Panc1 (cell line): ENCODE data around the gene RARRES2. TPM values are rescaled to one million over a fixed set of nuclear protein-coding genes. Genes with fewer than 3 reads are reported as not detected.

Source experiments
- ATAC-seq: fragments of 200-7000 bp; cut with Tn5 transposase; 2 replicates; pipeline ENCODE4 v1.9.1; 2020; ENCODE audit warnings: mild to moderate bottlenecking, moderate library complexity
- BruUV-seq: library from RNA; stranded (reverse); fragments of 400-500 nt; replicated peaks from 2 replicates; lab custom pipeline; 2021; lab: Mats Ljungman, UMichigan
- CTCF ChIA-PET: fragments of 300-600 bp; sonication (Branson Sonifier 250); formaldehyde crosslinking; loops from one replicate; lab custom pipeline; 2022; ENCODE audit warnings: antibody characterized with exemption; lab: Charles Lee
- POLR2A ChIA-PET: fragments of 300-600 bp; sonication (Branson Sonifier 250); formaldehyde crosslinking; loops from one replicate; lab custom pipeline; 2022; ENCODE audit warnings: antibody characterized with exemption; lab: Charles Lee
- DNase-seq: peaks from one replicate; pipeline ENCODE4 v3.0.0-alpha.2; 2010; ENCODE audit warnings: low read depth, low spot score
- H3K27ac ChIP-seq: 2 replicates; pipeline ENCODE4 v1.5.1; 2011; ENCODE audit warnings: mild to moderate bottlenecking, low read length, inconsistent platforms
- H3K27me3 ChIP-seq: fragments of 200-500 bp; sonication (Bioruptor generic); 2 replicates; pipeline ENCODE4 v1.6.0; 2014; ENCODE audit warnings: low read length, inconsistent platforms; ENCODE audit not compliant: control insufficient read depth, insufficient read depth
- H3K36me3 ChIP-seq: fragments of 200-500 bp; sonication (Bioruptor generic); 2 replicates; pipeline ENCODE4 v1.5.1; 2014; ENCODE audit warnings: inconsistent platforms, mild to moderate bottlenecking, low read length, moderate library complexity; ENCODE audit not compliant: control insufficient read depth, insufficient read depth
- H3K4me1 ChIP-seq: 2 replicates; pipeline ENCODE4 v1.5.1; 2011; ENCODE audit warnings: inconsistent platforms, mild to moderate bottlenecking, low read length, moderate library complexity; ENCODE audit not compliant: control insufficient read depth, insufficient read depth
- H3K4me3 ChIP-seq, 2 experiments: 2 replicates each; pipeline ENCODE4 v1.5.1; 2011 to 2012; ENCODE audit warnings: low read depth in 2 of 2, low read length in 2 of 2, mild to moderate bottlenecking in 2 of 2, inconsistent platforms in 1 of 2, moderate library complexity in 1 of 2
- H3K9me3 ChIP-seq: fragments of 200-500 bp; sonication (Bioruptor generic); 2 replicates; pipeline ENCODE4 v1.5.1; 2014; ENCODE audit warnings: low read depth, mild to moderate bottlenecking, inconsistent platforms, low read length, moderate library complexity; ENCODE audit not compliant: control insufficient read depth, insufficient read depth
- CTCF ChIP-seq: fragments of 450-650 bp; IDR thresholded peaks from 2 replicates; pipeline ENCODE4 v1.5.1; 2017; ENCODE audit warnings: mild to moderate bottlenecking
- POLR2AphosphoS5 ChIP-seq: IDR thresholded peaks from 2 replicates; pipeline ENCODE4 v1.6.1; 2012; ENCODE audit warnings: mild to moderate bottlenecking, low read depth, low read length, moderate library complexity
- REST ChIP-seq, 2 experiments: IDR thresholded peaks; 2 replicates each; pipeline ENCODE4 v1.6.1; 2011 to 2012; ENCODE audit warnings: low read depth in 2 of 2, control low read depth in 1 of 2, low read length in 1 of 2, mild to moderate bottlenecking in 1 of 2, moderate library complexity in 1 of 2; ENCODE audit not compliant: insufficient read depth in 1 of 2
- SIN3A ChIP-seq: IDR thresholded peaks from 2 replicates; pipeline ENCODE4 v1.6.1; 2012; ENCODE audit warnings: low read depth, mild to moderate bottlenecking, low read length, moderate library complexity, borderline replicate concordance; ENCODE audit not compliant: insufficient read depth
- TCF7L2 ChIP-seq: IDR thresholded peaks from 2 replicates; pipeline ENCODE4 v1.6.1; 2011; ENCODE audit warnings: mild to moderate bottlenecking, low read depth, low read length, inconsistent platforms
- in situ Hi-C: cut with HindIII; loops from 2 replicates; pipeline ENCODE4 v1.10.0; 2016; ENCODE audit warnings: low sequenced_read_pairs, low pct_unique_long_range_greater_than_20kb
- intact Hi-C: fragments of 100-400 bp; cut with micrococcal nuclease; formaldehyde crosslinking; loops from one replicate; pipeline ENCODE4 v1.10.0; 2022; ENCODE audit not compliant: unreplicated experiment
- total RNA-seq: library from RNA; stranded (reverse); gene quantifications from one replicate; pipeline ENCODE4 v1.2.1, GENCODE V29; 2021; ENCODE audit not compliant: unreplicated experiment

RARRES2 gene
- total RNA-seq, 1 experiment from 2014 or later = 1.1 TPM

- TF ChIP-seq REST (IDR thresholded peaks at IDR 0.05; ENCODE audit: insufficient read depth in 1 of 2, low read depth in 2 of 2, low read length in 1 of 2) = no peak
- H3K36me3 ChIP-seq = no peaks in the 10 kb centered on the region
- no peak overlapping the region for H3K27ac ChIP-seq
- in situ Hi-C loops = no loop called here
- intact Hi-C loops = no loop called here
- CTCF ChIA-PET = no interaction called here
- DNase-seq (no peak), ATAC-seq (no peak)
- H3K27me3 ChIP-seq = no peaks in the 10 kb centered on the region
- no peak overlapping the region for H3K4me3 ChIP-seq
- BruUV-seq = no TSS peak
- H3K4me1 ChIP-seq = peaks cover 18% of the 10 kb centered on the region
- H3K9me3 ChIP-seq = no peaks in the 10 kb centered on the region
- POLR2A ChIA-PET = interaction anchor here (0.7 kb wide), 1 partner anchor 75 kb away, joined by 16 read pairs; no protein-coding TSS in a partner anchor
Observed at GRCh38 chr7:150326657-150327268, 14.7 kb downstream of the RARRES2 start.

GRCh38 chr7:150325901-150326300, 15.5 kb downstream of the RARRES2 start:
- H3K27ac ChIP-seq = no peak overlapping the region
- intact Hi-C loops (no loop called here), in situ Hi-C loops (no loop called here)
- ChIA-PET POLR2A (interaction anchor here (0.7 kb wide), 1 partner anchor 76 kb away, joined by 16 read pairs; no protein-coding TSS in a partner anchor), CTCF (no interaction called here)
- TF ChIP-seq CTCF (no peak), POLR2AphosphoS5 (no peak), SIN3A (no peak), REST (IDR thresholded peaks at IDR 0.05; ENCODE audit: insufficient read depth in 1 of 2, low read depth in 2 of 2, low read length in 1 of 2) (no peak), TCF7L2 (no peak)
- H3K36me3 ChIP-seq = no peaks in the 10 kb centered on the region
- BruUV-seq = no TSS peak
- DNase-seq = no peak
- H3K9me3 ChIP-seq = no peaks in the 10 kb centered on the region
- no peak overlapping the region for H3K4me3 ChIP-seq
- ATAC-seq = no peak
- no peaks in the 10 kb centered on the region for H3K27me3 ChIP-seq
- H3K4me1 ChIP-seq = peaks cover 24% of the 10 kb centered on the region
